CD4-positive, alpha-beta T cell treated with Interleukin-15 for 1 hour (primary cell): Measurements from ENCODE around the gene RALGAPB.
"Not testable (repeated sequence)": the region's sequence is repeated elsewhere in the genome, so short reads cannot be mapped to it uniquely, and the experiment has no call there.

Source experiments
- DNase-seq: peaks from one replicate; pipeline ENCODE4 v3.0.0-alpha.2; 2020

Gene RALGAPB

GRCh38 chr20:38472513-38473366, at the start of gene RALGAPB:
RALGAPB (plus strand) TSS chr20:38472843; CDS start chr20:38488433, 15,590 bp downstream.
- peak; percentile 98 for DNase-seq

GRCh38 chr20:38423541-38423940, 49.1 kb upstream of the RALGAPB start:
- no peak for DNase-seq

GRCh38 chr20:38424401-38424800, 48.2 kb upstream of the RALGAPB start:
- no peak for DNase-seq

GRCh38 chr20:38426006-38426897, 46.4 kb upstream of the RALGAPB start:
- DNase-seq: no peak

- DNase-seq: no peak
Observed at GRCh38 chr20:38427655-38428023, 45.0 kb upstream of the RALGAPB start.

- no peak for DNase-seq
Observed at GRCh38 chr20:38428800-38429199, 43.8 kb upstream of the RALGAPB start.

GRCh38 chr20:38429301-38429700, 43.3 kb upstream of the RALGAPB start:
- DNase-seq: no peak

GRCh38 chr20:38430679-38431325, 41.8 kb upstream of the RALGAPB start:
- no peak for DNase-seq

GRCh38 chr20:38432292-38432691, 40.4 kb upstream of the RALGAPB start:
- no peak for DNase-seq

- DNase-seq: not testable (repeated sequence)
Observed at GRCh38 chr20:38432870-38433269, 39.8 kb upstream of the RALGAPB start.

GRCh38 chr20:38433304-38433972, 39.2 kb upstream of the RALGAPB start:
- no peak for DNase-seq

GRCh38 chr20:38434301-38434741, 38.3 kb upstream of the RALGAPB start:
- DNase-seq: no peak

GRCh38 chr20:38434770-38435554, 37.7 kb upstream of the RALGAPB start, which contains the start of gene SNHG17:
SNHG17 (minus strand) TSS chr20:38435328.
- DNase-seq: peak; percentile 89

GRCh38 chr20:38435555-38435939, 37.1 kb upstream of the RALGAPB start:
- DNase-seq: no peak

- DNase-seq: no peak
Observed at GRCh38 chr20:38437796-38438195, 34.8 kb upstream of the RALGAPB start.

GRCh38 chr20:38441110-38441509, 31.5 kb upstream of the RALGAPB start:
- DNase-seq: not testable (repeated sequence)

GRCh38 chr20:38441916-38442315, 30.7 kb upstream of the RALGAPB start:
- no peak for DNase-seq

GRCh38 chr20:38445381-38445796, 27.3 kb upstream of the RALGAPB start:
- DNase-seq: no peak

- DNase-seq: no peak
Observed at GRCh38 chr20:38445901-38446425, 26.7 kb upstream of the RALGAPB start.

- peak; percentile 91 for DNase-seq
Observed at GRCh38 chr20:38446441-38447209, 26.0 kb upstream of the RALGAPB start.

- DNase-seq: no peak
Observed at GRCh38 chr20:38447251-38447661, 25.4 kb upstream of the RALGAPB start.
